GM12891 (cell line): Measurements from ENCODE around the gene GRIK2.

Source experiments
- PAX5 ChIP-seq: IDR thresholded peaks from 2 replicates; pipeline ENCODE4 v1.6.1; 2011; ENCODE audit warnings: low read length, moderate library complexity, mild to moderate bottlenecking; ENCODE audit not compliant: insufficient read depth, severe bottlenecking
- POLR2A ChIP-seq: IDR thresholded peaks from 2 replicates; pipeline ENCODE4 v1.6.1; 2011; ENCODE audit warnings: low read depth, low read length, control low read depth
- POLR2AphosphoS5 ChIP-seq: IDR thresholded peaks from 2 replicates; pipeline ENCODE4 v1.6.1; 2011; ENCODE audit warnings: low read depth, low read length, control low read depth
- SPI1 ChIP-seq: IDR thresholded peaks from 2 replicates; pipeline ENCODE4 v1.6.1; 2011; ENCODE audit warnings: low read depth, low read length, control low read depth
- TAF1 ChIP-seq: IDR thresholded peaks from 2 replicates; pipeline ENCODE4 v1.6.1; 2011; ENCODE audit warnings: low read depth, low read length, control low read depth

DNA sequence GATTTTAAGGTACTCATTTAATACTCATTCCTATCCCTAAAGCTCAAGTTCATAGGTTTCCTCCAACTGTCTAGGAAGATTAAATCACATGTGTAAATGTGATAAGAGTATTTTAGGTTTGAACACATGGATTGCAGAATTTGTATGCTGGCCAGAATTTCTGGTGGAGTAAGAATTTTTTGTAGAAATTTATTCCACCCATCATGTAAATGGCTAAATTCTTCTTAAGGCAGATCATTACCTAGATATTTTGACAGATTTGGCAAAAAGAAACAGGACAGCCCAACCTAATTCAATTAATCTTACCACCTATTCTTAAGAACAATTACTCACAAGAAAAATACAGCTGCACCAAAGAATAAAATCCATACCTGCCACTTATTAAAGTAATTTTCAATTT is 261.6 kb downstream of the GRIK2 start:
- TF ChIP-seq POLR2AphosphoS5, result no peak
- no peak for TF ChIP-seq POLR2A
- TF ChIP-seq TAF1, result no peak
- no peak for TF ChIP-seq SPI1
- TF ChIP-seq PAX5, result no peak
